ENCODE data around the gene ANKRD36.
"Not testable (repeated sequence)": the region's sequence is repeated elsewhere in the genome, so short reads cannot be mapped to it uniquely, and the experiment has no call there.

DNA sequence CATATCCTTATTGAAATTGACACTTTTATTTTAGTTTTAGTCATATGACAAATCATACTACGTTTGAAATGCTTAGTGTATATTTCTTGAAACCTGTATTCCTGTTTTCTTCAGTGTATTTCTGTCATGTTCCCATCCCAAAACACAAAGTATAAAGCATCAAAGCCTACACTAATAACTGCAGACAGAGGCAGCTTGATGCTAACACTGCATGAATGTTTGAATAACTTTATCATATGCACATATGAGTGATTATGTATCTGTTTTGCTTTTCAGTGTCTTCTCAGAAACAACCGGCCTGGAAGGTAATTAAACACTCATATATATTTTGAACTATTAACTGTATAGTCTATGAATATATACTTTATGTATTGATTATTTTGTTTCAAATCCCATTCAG is 102.1 kb downstream of the ANKRD36 start:
- TF ChIP-seq POLR2A (IDR thresholded peaks at IDR 0.05; ENCODE audit: extremely low read depth, insufficient read length); CTCF (IDR thresholded peaks at IDR 0.05; ENCODE audit: low read depth, low read length): not testable (repeated sequence)
